H9 (cell line): Measurements from ENCODE around the gene MRPS35. TPM values are rescaled to one million over a fixed set of nuclear protein-coding genes. Genes with fewer than 3 reads are reported as not detected.

Experiments
- DNase-seq: peaks from one replicate; pipeline ENCODE4 v3.0.0-alpha.2; 2017
- H2AFZ ChIP-seq: one replicate; pipeline ENCODE4 v1.6.1; 2013; ENCODE audit warnings: mild to moderate bottlenecking, low read length, control low read depth, moderate library complexity
- H2AK5ac ChIP-seq: 2 replicates; pipeline ENCODE4 v1.6.1; 2013; ENCODE audit warnings: low read length, control low read depth, mixed read lengths; ENCODE audit not compliant: insufficient read length
- H2BK120ac ChIP-seq: one replicate; pipeline ENCODE4 v1.6.1; 2013; ENCODE audit warnings: low read depth, mild to moderate bottlenecking, low read length, control low read depth, inconsistent platforms; ENCODE audit not compliant: poor library complexity, severe bottlenecking
- H2BK12ac ChIP-seq: 2 replicates; pipeline ENCODE4 v1.6.1; 2013; ENCODE audit warnings: low read length, control low read depth, mixed read lengths, low read depth; ENCODE audit not compliant: insufficient read length
- H2BK15ac ChIP-seq: 2 replicates; pipeline ENCODE4 v1.6.1; 2013; ENCODE audit warnings: low read depth, low read length, control low read depth
- H2BK20ac ChIP-seq: one replicate; pipeline ENCODE4 v1.6.1; 2013; ENCODE audit warnings: low read depth, mild to moderate bottlenecking, low read length, control low read depth, inconsistent platforms; ENCODE audit not compliant: poor library complexity, severe bottlenecking
- H2BK5ac ChIP-seq: 2 replicates; pipeline ENCODE4 v1.6.1; 2013; ENCODE audit warnings: low read length, control low read depth, mixed read lengths; ENCODE audit not compliant: insufficient read length
- H3K14ac ChIP-seq: 2 replicates; pipeline ENCODE4 v1.6.1; 2013; ENCODE audit warnings: low read length, control low read depth; ENCODE audit not compliant: insufficient read depth
- H3K18ac ChIP-seq: 2 replicates; pipeline ENCODE4 v1.6.1; 2013; ENCODE audit warnings: low read depth, mild to moderate bottlenecking, mixed read lengths, low read length, control low read depth; ENCODE audit not compliant: insufficient read length
- H3K23ac ChIP-seq: 2 replicates; pipeline ENCODE4 v1.6.1; 2013; ENCODE audit warnings: low read length, control low read depth, mixed read lengths, low read depth; ENCODE audit not compliant: insufficient read length
- H3K23me2 ChIP-seq: 2 replicates; pipeline ENCODE4 v1.6.1; 2013; ENCODE audit warnings: low read depth, mild to moderate bottlenecking, mixed read lengths, low read length, control low read depth; ENCODE audit not compliant: insufficient read length, poor library complexity, severe bottlenecking
- H3K27ac ChIP-seq: 2 replicates; pipeline ENCODE4 v1.5.1; 2013; ENCODE audit warnings: low read length, control low read depth, mixed read lengths, low read depth; ENCODE audit not compliant: insufficient read length
- H3K27me3 ChIP-seq: 2 replicates; pipeline ENCODE4 v1.6.1; 2013; ENCODE audit warnings: low read length, control low read depth, inconsistent platforms; ENCODE audit not compliant: insufficient read depth
- H3K4ac ChIP-seq: 2 replicates; pipeline ENCODE4 v1.6.1; 2013; ENCODE audit warnings: low read depth, mild to moderate bottlenecking, control low read depth, inconsistent platforms, low read length, moderate library complexity
- H3K4me1 ChIP-seq: 2 replicates; pipeline ENCODE4 v1.6.1; 2013; ENCODE audit warnings: low read length, control low read depth, inconsistent platforms; ENCODE audit not compliant: insufficient read depth
- H3K4me2 ChIP-seq: 2 replicates; pipeline ENCODE4 v1.6.1; 2013; ENCODE audit warnings: low read length, control low read depth, mixed read lengths; ENCODE audit not compliant: insufficient read length, insufficient read depth
- H3K56ac ChIP-seq: 2 replicates; pipeline ENCODE4 v1.6.1; 2013; ENCODE audit warnings: low read depth, mild to moderate bottlenecking, mixed read lengths, low read length, control low read depth; ENCODE audit not compliant: insufficient read length
- H3K79me1 ChIP-seq: 2 replicates; pipeline ENCODE4 v1.6.1; 2013; ENCODE audit warnings: low read depth, mild to moderate bottlenecking, moderate library complexity, low read length, control low read depth, inconsistent platforms; ENCODE audit not compliant: insufficient read depth, poor library complexity, severe bottlenecking
- H3K79me2 ChIP-seq: 2 replicates; pipeline ENCODE4 v1.6.1; 2013; ENCODE audit warnings: low read length, control low read depth, inconsistent platforms; ENCODE audit not compliant: insufficient read depth
- H3K9ac ChIP-seq: 2 replicates; pipeline ENCODE4 v1.6.1; 2013; ENCODE audit warnings: low read length, control low read depth, mixed read lengths; ENCODE audit not compliant: insufficient read length; ENCODE audit errors: extremely low read depth
- H3K9me3 ChIP-seq: one replicate; pipeline ENCODE4 v1.6.1; 2013; ENCODE audit warnings: low read depth, low read length, inconsistent platforms; ENCODE audit not compliant: control insufficient read depth
- H3T11ph ChIP-seq: one replicate; pipeline ENCODE4 v1.6.1; 2013; ENCODE audit warnings: mild to moderate bottlenecking, low read length, control low read depth, inconsistent platforms
- H4K20me1 ChIP-seq: one replicate; pipeline ENCODE4 v1.6.1; 2013; ENCODE audit not compliant: control insufficient read depth, insufficient read length, insufficient read depth
- H4K5ac ChIP-seq: 2 replicates; pipeline ENCODE4 v1.6.1; 2013; ENCODE audit warnings: low read depth, mild to moderate bottlenecking, mixed read lengths, low read length, control low read depth; ENCODE audit not compliant: insufficient read length
- H4K8ac ChIP-seq: replicated peaks from 2 replicates; pipeline ENCODE4 v1.6.1; 2013; ENCODE audit warnings: low read length, control low read depth, mixed read lengths, low read depth; ENCODE audit not compliant: insufficient read length
- H4K91ac ChIP-seq: 2 replicates; pipeline ENCODE4 v1.6.1; 2013; ENCODE audit warnings: low read depth, mild to moderate bottlenecking, moderate library complexity, mixed read lengths, low read length, control low read depth; ENCODE audit not compliant: insufficient read length
- H3K27ac Mint-ChIP-seq, 3 experiments: 2 replicates in 2 of 3; 3 replicates in 1 of 3; pipeline ENCODE4 v1.8.0; 2020 to 2021; ENCODE audit warnings: mixed read lengths in 3 of 3, mild to moderate bottlenecking in 1 of 3, moderate library complexity in 1 of 3
- H3K27me3 Mint-ChIP-seq: 2 replicates; pipeline ENCODE4 v1.8.0; 2021; ENCODE audit warnings: low read depth, mild to moderate bottlenecking, moderate library complexity, mixed read lengths
- H3K36me3 Mint-ChIP-seq, 3 experiments: 2 replicates in 2 of 3; 3 replicates in 1 of 3; pipeline ENCODE4 v1.8.0; 2020 to 2021; ENCODE audit warnings: low read depth in 3 of 3, mixed read lengths in 3 of 3; ENCODE audit not compliant: insufficient read depth in 1 of 3
- H3K4me1 Mint-ChIP-seq, 2 experiments: 2 replicates each; pipeline ENCODE4 v1.8.0; 2020; ENCODE audit warnings: mixed read lengths in 2 of 2
- H3K4me3 Mint-ChIP-seq, 2 experiments: 2 replicates in 1 of 2; 3 replicates in 1 of 2; pipeline ENCODE4 v1.8.0; 2020 to 2021; ENCODE audit warnings: mild to moderate bottlenecking in 2 of 2, mixed read lengths in 2 of 2, moderate library complexity in 1 of 2
- H3K9me3 Mint-ChIP-seq, 2 experiments: 2 replicates in 1 of 2; 3 replicates in 1 of 2; pipeline ENCODE4 v1.8.0; 2020; ENCODE audit warnings: mild to moderate bottlenecking in 2 of 2, mixed read lengths in 2 of 2, moderate library complexity in 1 of 2
- CTCF ChIP-seq: fragments of 200-600 bp; sonication (generic); conservative IDR thresholded peaks from 3 replicates; pipeline ENCODE4 v1.8.0; 2021; ENCODE audit warnings: antibody characterized with exemption, mild to moderate bottlenecking
- WGBS: extraction: QIAGEN DNeasy Blood & Tissue Kit; methylation state at CpG from one replicate; pipeline ENCODE4 v1.1.7; 2013; ENCODE audit warnings: missing lambda C conversion rate, low lambda C conversion rate, mixed read lengths; ENCODE audit not compliant: insufficient read length; ENCODE audit errors: extremely low coverage; 5-methylcytosine and 5-hydroxymethylcytosine counted together
- total RNA-seq: library from RNA; stranded (reverse); gene quantifications from 2 replicates; pipeline ENCODE4 v1.2.1, GENCODE V29; 2021

The MRPS35 gene
- total RNA-seq, 1 experiment from 2014 or later = 45.4 TPM

GRCh38 chr12:27709212-27709931, 1.3 kb upstream of the MRPS35 start:
- Mint-ChIP-seq H3K9me3 (peaks cover 0 to 6% of the 10 kb centered on the region in 2 experiments; a peak in 1 of 5 replicates), H3K27me3 (no peaks in the 10 kb centered on the region; the same call in none of the 2 replicates), H3K27ac (no peak overlapping the region), H3K36me3 (peaks cover 4 to 20% (median 7%) of the 10 kb centered on the region in 3 experiments; a peak in 5 of 7 replicates), H3K4me1 (peaks cover 15 to 21% of the 10 kb centered on the region in 2 experiments), H3K4me3 (no peak overlapping the region)
- H4K91ac ChIP-seq = no peak overlapping the region
- no peak overlapping the region for H3T11ph ChIP-seq
- H3K18ac ChIP-seq = no peak overlapping the region
- peaks cover 10% of the 10 kb centered on the region; the same call in 1 of the 2 replicates for H3K79me2 ChIP-seq
- no peak overlapping the region for H3K9ac ChIP-seq
- H4K5ac ChIP-seq = no peak overlapping the region
- no peaks in the 10 kb centered on the region for H3K4me1 ChIP-seq
- H2BK12ac ChIP-seq = no peak overlapping the region
- H3K4me2 ChIP-seq = no peak overlapping the region
- no peak for TF ChIP-seq CTCF
- no peak overlapping the region for H2BK5ac ChIP-seq
- no peak overlapping the region for H2AK5ac ChIP-seq
- H3K14ac ChIP-seq = no peak overlapping the region
- no peak overlapping the region for H4K8ac ChIP-seq
- no peaks in the 10 kb centered on the region for H3K9me3 ChIP-seq
- H2AFZ ChIP-seq = no peak overlapping the region
- no peak overlapping the region for H3K56ac ChIP-seq
- H2BK15ac ChIP-seq = no peak overlapping the region
- no peak overlapping the region for H2BK120ac ChIP-seq
- no peak overlapping the region for H3K23ac ChIP-seq
- peaks cover 5% of the 10 kb centered on the region for H3K23me2 ChIP-seq
- no peaks in the 10 kb centered on the region for H4K20me1 ChIP-seq
- no peak overlapping the region for H2BK20ac ChIP-seq
- no peak overlapping the region for H3K27ac ChIP-seq
- peaks cover 9% of the 10 kb centered on the region for H3K79me1 ChIP-seq
- H3K4ac ChIP-seq = no peak overlapping the region
- no CpG with 5 or more reads among the region's 12 CpGs for WGBS
- no peaks in the 10 kb centered on the region for H3K27me3 ChIP-seq
- no peak for DNase-seq
